Measurements from ENCODE around the gene EEA1. TPM values are rescaled to one million over a fixed set of nuclear protein-coding genes. Genes with fewer than 3 reads are reported as not detected.

Gene EEA1
- total RNA-seq, 1 experiment from 2014 or later: 14.9 TPM

- no peak overlapping the region for H2BK120ac ChIP-seq (ENCODE audit: low read depth, low read length, poor library complexity, severe bottlenecking)
- H3K9me3 Mint-ChIP-seq: no peaks in the 10 kb centered on the region
- H2BK15ac ChIP-seq (ENCODE audit: low read depth, low read length): no peak overlapping the region
- no peak for DNase-seq
- no peak overlapping the region for H2BK12ac ChIP-seq (ENCODE audit: insufficient read length, low read depth, low read length)
- H3K14ac ChIP-seq (ENCODE audit: insufficient read depth, low read length): no peak overlapping the region
- no peak overlapping the region for H4K5ac ChIP-seq (ENCODE audit: insufficient read length, low read depth, low read length)
- no peaks in the 10 kb centered on the region for H3K9me3 ChIP-seq (ENCODE audit: control insufficient read depth, low read depth, low read length)
- no peaks in the 10 kb centered on the region for H3K4me1 ChIP-seq (ENCODE audit: insufficient read depth, low read length)
- no peaks in the 10 kb centered on the region for H3K79me1 ChIP-seq (ENCODE audit: insufficient read depth, low read depth, low read length, poor library complexity, severe bottlenecking)
- no peak overlapping the region for H2AFZ ChIP-seq (ENCODE audit: low read length)
- H3K4me3 Mint-ChIP-seq: no peak overlapping the region
- H4K20me1 ChIP-seq (ENCODE audit: control insufficient read depth, insufficient read depth, insufficient read length): no peaks in the 10 kb centered on the region
- no peak overlapping the region for H3K9ac ChIP-seq (ENCODE audit: extremely low read depth, insufficient read length, low read length)
- no peak overlapping the region for H3T11ph ChIP-seq (ENCODE audit: low read length)
- peaks cover 3 to 6% (median 5%) of the 10 kb centered on the region in 3 experiments; a peak in 6 of 7 replicates for H3K36me3 Mint-ChIP-seq (ENCODE audit: insufficient read depth in 1 of 3, low read depth in 3 of 3)
- H3K27ac ChIP-seq (ENCODE audit: insufficient read length, low read depth, low read length): no peak overlapping the region
- no peaks in the 10 kb centered on the region for H3K79me2 ChIP-seq (ENCODE audit: insufficient read depth, low read length)
- H3K56ac ChIP-seq (ENCODE audit: insufficient read length, low read depth, low read length): no peak overlapping the region
- WGBS (ENCODE audit: extremely low coverage, insufficient read length, low lambda C conversion rate): no CpG with 5 or more reads among the region's 8 CpGs
- peaks cover 0 to 4% of the 10 kb centered on the region in 2 experiments; a peak in 1 of 4 replicates for H3K4me1 Mint-ChIP-seq
- H3K27ac Mint-ChIP-seq: no peak overlapping the region
- TF ChIP-seq CTCF (conservative IDR thresholded peaks at IDR 0.05): no peak
- H3K4ac ChIP-seq (ENCODE audit: low read depth, low read length): no peak overlapping the region
- no peak overlapping the region for H2BK5ac ChIP-seq (ENCODE audit: insufficient read length, low read length)
- no peak overlapping the region for H2BK20ac ChIP-seq (ENCODE audit: low read depth, low read length, poor library complexity, severe bottlenecking)
- no peak overlapping the region for H2AK5ac ChIP-seq (ENCODE audit: insufficient read length, low read length)
- no peaks in the 10 kb centered on the region for H3K27me3 Mint-ChIP-seq (ENCODE audit: low read depth)
- H4K8ac ChIP-seq (replicated peaks; ENCODE audit: insufficient read length, low read depth, low read length): no peak overlapping the region
- no peaks in the 10 kb centered on the region for H3K27me3 ChIP-seq (ENCODE audit: insufficient read depth, low read length)
- no peak overlapping the region for H3K4me2 ChIP-seq (ENCODE audit: insufficient read depth, insufficient read length, low read length)
- H4K91ac ChIP-seq (ENCODE audit: insufficient read length, low read depth, low read length): no peak overlapping the region
- H3K23me2 ChIP-seq (ENCODE audit: insufficient read length, low read depth, low read length, poor library complexity, severe bottlenecking): no peaks in the 10 kb centered on the region
- no peak overlapping the region for H3K23ac ChIP-seq (ENCODE audit: insufficient read length, low read depth, low read length)
- no peak overlapping the region for H3K18ac ChIP-seq (ENCODE audit: insufficient read length, low read depth, low read length)
These were observed 71.3 kb downstream of the EEA1 start for GRCh38 chr12:92857818-92858217.

Measured in H9 (cell line).